GM20431 (cell line): ENCODE data around the gene CD46.

Experiments
- in situ Hi-C: fragments of 300-500 bp; cut with MseI, MboI; formaldehyde crosslinking; loops from one replicate; pipeline ENCODE4 v1.15.0; 2020; ENCODE audit warnings: low sequenced_read_pairs; ENCODE audit not compliant: unreplicated experiment

Gene CD46

GRCh38 chr1:207789792-207790787, 38.2 kb downstream of the CD46 start:
- in situ Hi-C loops: no loop called here

DNA sequence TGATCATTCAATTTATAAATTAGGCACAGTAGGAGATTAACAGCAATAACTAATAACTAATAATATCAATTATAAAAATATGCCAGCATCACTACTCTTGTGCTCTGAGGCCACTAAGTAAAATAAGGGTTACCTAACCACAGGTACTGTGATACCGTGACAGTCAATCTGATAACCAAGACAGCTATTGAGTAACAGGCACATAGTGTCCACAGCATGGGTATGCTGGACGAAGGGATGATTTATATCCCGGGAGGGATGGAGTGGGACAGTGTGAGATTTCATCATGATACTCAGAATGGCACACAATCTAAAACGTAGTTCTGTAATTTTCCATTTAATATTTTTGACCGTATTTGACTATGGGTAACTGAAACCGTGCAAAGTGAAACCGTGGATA, 39.4 kb downstream of the CD46 start:
- in situ Hi-C loops: no loop called here

DNA sequence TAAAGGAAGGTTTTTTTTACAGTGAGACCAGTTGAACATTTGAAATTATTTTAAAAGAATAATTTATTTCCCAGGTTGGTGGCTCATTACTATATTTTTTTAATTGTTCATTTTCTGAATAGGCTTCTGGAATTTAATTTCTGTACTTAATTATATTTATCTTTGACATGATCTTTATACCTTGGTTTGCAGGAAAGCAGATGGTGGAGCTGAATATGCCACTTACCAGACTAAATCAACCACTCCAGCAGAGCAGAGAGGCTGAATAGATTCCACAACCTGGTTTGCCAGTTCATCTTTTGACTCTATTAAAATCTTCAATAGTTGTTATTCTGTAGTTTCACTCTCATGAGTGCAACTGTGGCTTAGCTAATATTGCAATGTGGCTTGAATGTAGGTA, 41.5 kb downstream of the CD46 start:
- in situ Hi-C loops: no loop called here

GRCh38 chr1:207794861-207795260, 43.0 kb downstream of the CD46 start:
- in situ Hi-C loops: no loop called here

DNA sequence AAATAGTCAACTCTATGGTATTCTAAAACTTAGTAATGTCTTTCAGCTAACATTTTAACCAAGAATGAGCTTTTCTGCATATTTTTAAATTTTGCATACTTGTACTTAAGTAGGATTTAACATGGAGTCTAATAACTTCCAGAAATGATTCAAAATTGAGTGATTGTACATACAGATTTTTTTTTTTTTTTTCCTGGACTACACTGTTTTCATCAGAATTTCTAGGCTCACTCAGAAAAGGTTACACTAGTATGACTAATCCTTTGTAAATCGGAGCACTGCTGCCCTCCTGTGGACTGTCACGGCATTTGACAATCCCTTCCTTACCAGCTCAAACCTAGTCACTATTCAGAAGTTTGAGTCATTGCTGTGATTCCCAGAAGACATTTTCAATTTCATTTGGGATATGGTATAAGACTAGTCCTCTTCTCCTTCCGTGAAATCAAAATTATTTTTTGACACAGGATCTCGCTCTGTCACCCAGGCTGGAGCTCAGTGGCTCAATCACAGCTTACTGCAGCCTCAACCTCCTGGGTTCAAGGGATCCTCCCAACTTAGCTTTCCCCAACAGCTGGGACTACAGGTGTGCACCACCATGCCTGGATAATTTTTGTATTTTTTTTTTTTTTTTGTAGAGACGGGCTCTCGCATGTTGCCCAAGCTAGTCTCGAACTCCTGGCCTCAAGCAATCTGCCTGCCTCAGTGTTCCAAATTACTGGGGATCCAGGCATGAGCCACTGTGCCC, 45.5 kb downstream of the CD46 start:
- in situ Hi-C loops: no loop called here

DNA sequence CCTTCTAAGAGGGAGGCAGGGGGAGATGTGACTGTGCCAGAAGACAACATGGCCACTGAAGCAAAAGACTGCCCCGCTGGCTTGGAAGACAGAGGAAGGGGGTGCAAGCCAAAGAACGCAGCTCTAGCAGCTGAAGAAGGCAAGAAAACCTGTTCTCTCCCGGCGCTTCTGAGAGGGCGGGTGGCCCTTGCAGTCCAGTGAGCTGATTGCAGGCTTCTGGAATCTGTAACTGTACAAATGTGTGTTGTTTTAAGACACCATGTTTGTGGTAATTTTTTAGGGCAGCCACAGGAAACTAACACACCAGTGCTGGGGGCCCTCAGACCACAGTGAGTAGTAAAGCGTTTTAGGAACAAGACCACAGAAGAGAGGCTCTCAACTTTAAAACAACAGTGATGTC, 47.0 kb downstream of the CD46 start:
- in situ Hi-C loops: no loop called here

DNA sequence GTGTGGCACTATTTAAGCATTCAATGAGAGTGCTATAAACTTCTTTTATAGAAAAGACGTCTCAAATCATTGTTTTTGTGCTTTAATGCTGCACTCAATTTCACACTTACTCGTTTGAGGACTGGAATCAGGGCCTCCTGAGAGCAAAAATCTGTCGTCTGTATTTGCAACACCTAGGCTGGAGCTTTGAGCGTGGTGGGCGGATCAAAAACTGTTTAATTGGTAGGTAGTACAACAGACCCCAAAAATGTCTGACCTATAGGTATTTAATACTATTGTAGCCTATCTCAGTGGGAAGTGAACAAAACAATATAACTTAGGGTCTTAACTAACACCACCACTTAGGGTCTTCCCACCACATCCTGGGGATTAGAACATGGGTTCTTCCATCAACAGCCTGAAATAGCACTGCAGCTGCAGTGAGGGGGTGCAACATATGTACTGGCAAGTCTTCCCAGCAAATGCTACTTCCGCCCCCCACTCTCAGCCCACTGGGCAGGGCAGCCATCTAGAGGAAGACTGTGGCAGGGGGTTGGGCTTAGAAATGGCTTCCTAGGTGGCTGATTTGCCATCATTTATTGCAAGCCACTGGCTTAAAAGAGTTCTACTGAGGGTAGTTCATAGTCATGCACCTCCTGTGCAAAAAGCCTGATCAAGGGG, 48.3 kb downstream of the CD46 start:
- in situ Hi-C loops: loop anchor here (25.0 kb wide), 1 partner anchor 162 kb away; no protein-coding TSS in a partner anchor

GRCh38 chr1:207801819-207802218, 50.0 kb downstream of the CD46 start:
- in situ Hi-C loops: loop anchor here (25.0 kb wide), 1 partner anchor 160 kb away; no protein-coding TSS in a partner anchor

DNA sequence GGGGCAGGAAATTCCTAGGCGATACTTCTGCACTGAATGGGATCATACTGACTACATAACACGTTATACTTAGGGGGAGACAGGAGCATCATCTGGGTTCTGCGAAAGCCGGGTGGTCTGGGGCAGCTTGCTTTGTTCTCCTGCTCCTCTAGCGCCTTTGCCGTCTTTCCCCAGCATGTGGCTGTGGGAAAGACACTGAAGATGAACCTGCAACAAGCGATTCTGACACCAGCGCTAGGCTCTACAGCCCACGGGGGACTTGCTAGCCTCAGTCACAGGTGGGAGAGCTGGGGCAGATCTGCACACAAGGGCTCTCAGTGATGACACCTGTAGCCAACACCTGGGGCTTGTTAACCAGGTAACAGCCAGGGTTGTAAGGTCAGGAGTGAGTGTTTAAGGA, 51.8 kb downstream of the CD46 start:
- in situ Hi-C loops: loop anchor here (25.0 kb wide), 1 partner anchor 159 kb away; no protein-coding TSS in a partner anchor

- in situ Hi-C loops: loop anchor here (25.0 kb wide), 1 partner anchor 157 kb away; no protein-coding TSS in a partner anchor
Observed at GRCh38 chr1:207804721-207805468, 53.0 kb downstream of the CD46 start.

GRCh38 chr1:207805841-207806421, 54.1 kb downstream of the CD46 start:
- in situ Hi-C loops: loop anchor here (25.0 kb wide), 1 partner anchor 156 kb away; no protein-coding TSS in a partner anchor

DNA sequence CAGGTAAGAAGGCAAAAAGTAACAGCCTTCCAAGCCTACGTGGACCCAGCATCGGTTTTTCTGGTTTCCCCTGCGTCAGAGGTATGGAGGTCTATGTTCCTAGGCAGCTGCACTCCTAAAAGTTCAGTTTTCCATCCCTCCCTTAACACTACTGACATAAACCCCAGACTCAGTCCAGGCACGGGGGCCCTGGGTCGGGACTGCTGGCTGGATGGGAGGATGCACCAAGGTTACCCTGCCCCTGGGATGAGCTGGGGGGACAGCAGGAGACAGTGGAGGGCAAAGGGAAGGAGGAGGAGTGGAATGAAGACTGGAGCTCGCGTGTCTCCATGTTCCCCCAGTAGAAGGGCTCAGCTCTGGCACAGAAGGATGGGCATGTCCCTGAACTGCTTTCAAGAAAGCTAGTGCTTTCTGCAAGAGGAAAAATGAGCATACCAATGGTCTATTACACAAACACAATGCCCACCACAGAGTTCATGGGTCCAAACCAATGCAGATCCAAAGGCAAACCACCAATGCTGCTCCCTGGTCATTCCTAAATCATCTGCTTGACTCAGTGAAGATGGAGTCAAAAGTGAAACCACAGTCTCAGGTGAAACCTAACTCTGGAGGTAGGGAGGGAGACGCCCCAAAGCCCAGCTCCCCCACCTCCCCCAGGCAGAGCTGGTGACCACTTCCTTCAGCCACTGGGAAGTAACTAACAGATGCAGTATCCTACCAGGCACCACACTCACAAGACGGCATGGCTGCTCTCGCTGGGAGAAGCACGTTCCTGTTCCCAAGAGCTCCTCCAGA, 54.9 kb downstream of the CD46 start:
- in situ Hi-C loops: loop anchor here (25.0 kb wide), 1 partner anchor 156 kb away; no protein-coding TSS in a partner anchor

- in situ Hi-C loops: loop anchor here (25.0 kb wide), 1 partner anchor 155 kb away; no protein-coding TSS in a partner anchor
Observed at GRCh38 chr1:207807326-207807689, 55.5 kb downstream of the CD46 start.

DNA sequence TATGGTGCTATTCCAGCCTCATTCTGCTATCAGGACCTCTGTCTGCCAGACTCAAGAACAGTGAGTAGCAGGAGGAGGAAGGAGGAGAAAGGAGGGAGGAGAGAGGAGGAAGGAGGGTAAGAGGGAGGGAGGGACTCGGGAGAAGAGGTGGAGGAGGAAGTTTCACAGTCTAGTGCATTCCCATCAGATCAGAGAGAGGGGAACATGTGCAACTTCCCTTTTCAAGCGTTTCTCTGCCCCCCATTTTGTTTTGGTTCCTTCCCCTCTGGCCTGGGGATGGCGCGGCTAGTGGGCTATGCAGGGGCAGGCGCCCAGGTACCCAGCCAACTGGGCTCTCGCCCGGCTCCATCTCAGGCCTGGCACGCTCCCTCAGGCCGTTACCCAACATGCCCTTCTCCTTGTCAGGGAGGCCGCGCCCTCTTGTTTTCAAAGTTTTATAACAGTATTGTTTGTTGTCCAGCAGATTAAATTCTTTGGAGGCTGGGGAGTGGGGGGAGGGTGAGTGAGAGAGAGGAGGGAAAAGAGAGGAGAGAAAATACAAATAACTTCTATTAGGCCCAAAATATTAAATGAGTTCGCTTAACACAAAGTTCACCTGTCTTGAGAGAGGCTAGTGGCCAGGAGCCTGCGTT, 56.0 kb downstream of the CD46 start:
- in situ Hi-C loops: loop anchor here (25.0 kb wide), 1 partner anchor 154 kb away; no protein-coding TSS in a partner anchor

DNA sequence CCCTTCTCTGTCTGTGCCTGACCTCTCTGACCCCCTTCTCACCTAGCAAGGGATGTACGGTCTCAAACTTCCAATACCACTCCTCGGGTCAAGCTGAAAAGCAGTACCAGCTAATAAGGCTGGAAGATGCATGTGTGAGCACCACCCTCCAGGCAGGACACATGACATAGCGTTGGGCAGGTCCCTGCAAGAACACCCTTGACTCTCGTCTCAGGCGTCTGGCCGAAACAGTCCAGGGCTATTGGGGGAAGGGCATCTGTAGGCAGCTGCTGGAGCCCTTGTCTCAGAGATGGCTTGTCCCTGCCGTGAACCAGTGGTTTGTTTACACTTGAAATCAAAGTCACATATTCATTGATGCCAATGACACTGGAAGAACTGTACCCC, 56.5 kb downstream of the CD46 start:
- in situ Hi-C loops: loop anchor here (25.0 kb wide), 1 partner anchor 154 kb away; no protein-coding TSS in a partner anchor

DNA sequence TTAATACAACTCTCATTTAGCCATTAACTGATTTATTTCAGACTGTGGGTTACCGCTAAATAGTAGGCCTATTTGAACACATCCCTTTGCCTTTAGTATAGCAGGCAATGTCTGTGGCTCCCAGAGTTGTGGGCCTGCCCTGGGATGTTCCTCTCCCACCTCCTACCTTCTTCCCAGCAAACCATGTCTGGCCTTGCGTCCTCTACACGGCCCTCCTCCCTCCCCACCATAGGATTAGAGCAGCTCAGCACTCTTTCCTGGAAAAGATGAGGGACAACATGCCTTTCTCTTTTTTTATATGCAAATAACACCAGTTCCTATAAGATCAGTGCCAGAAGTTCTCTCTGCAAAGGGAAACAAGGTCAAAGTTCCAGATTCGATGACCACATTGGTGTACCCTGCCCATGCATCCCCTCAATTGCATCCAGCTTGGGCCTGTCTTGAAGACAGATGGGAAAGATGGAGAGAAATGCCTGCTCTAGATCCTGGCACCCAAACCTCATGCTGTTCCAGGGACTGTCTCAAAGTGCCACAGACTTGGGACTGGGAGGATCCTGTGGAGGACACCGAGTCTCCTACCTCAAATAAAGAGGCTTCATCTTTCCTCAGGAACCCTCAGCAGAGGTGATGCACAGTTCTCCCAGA, 57.2 kb downstream of the CD46 start:
- in situ Hi-C loops: loop anchor here (25.0 kb wide), 1 partner anchor 153 kb away; no protein-coding TSS in a partner anchor

GRCh38 chr1:207810173-207810572, 58.3 kb downstream of the CD46 start:
- in situ Hi-C loops: loop anchor here (25.0 kb wide), 1 partner anchor 152 kb away; no protein-coding TSS in a partner anchor
